ENCODE data around the gene CCSER2.

DNA sequence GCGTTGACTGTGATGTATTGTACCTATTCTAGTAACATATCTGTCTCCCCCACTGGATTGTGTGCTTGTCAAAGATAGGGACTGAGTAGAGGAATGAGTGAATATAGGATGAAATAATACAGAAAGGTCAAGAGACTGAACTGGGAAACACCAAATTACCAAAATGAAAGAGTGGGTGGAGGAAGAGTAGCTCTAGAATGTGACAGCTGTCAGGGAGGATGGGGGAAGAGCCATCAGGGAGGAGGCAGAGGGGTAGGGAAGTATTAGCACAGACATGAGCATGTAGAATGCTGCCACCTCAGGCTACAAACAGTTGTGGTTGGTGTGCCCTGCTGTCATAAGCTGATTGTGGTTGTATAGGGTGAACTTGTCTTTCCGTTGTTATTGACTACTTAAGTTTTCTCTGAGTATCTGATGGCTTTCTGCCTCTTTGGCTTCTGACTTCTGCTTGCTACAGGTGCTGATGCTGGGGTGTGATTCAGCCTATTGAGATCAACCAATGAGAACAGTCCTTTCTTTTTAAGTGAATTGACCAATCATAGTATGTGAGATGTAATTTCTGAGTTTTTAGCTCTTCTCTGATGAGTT is 5.6 kb downstream of the CCSER2 start:
- TF ChIP-seq, protein P1, sequence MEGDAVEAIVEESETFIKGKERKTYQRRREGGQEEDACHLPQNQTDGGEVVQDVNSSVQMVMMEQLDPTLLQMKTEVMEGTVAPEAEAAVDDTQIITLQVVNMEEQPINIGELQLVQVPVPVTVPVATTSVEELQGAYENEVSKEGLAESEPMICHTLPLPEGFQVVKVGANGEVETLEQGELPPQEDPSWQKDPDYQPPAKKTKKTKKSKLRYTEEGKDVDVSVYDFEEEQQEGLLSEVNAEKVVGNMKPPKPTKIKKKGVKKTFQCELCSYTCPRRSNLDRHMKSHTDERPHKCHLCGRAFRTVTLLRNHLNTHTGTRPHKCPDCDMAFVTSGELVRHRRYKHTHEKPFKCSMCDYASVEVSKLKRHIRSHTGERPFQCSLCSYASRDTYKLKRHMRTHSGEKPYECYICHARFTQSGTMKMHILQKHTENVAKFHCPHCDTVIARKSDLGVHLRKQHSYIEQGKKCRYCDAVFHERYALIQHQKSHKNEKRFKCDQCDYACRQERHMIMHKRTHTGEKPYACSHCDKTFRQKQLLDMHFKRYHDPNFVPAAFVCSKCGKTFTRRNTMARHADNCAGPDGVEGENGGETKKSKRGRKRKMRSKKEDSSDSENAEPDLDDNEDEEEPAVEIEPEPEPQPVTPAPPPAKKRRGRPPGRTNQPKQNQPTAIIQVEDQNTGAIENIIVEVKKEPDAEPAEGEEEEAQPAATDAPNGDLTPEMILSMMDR (IDR thresholded peaks at IDR 0.05) = no peak
- TF ChIP-seq POLR2A (IDR thresholded peaks at IDR 0.05) = no peak
- no peak for TF ChIP-seq EP300 (IDR thresholded peaks at IDR 0.05)
